Prostate gland (tissue), 2 donors: Measurements from ENCODE around the gene DGCR8.

Experiments used
- POLR2A ChIP-seq: fragments of 450-650 bp; IDR thresholded peaks from one replicate; pipeline ENCODE4 v1.6.1; 2016; ENCODE audit warnings: antibody characterized with exemption, mild to moderate bottlenecking
- TF ChIP-seq, protein P1 (sequence below), 4 experiments: fragments of 200-600 bp in 2 of 4; fragments of 450-650 bp in 2 of 4; sonication (generic) in 2 of 4; IDR thresholded peaks; 1 replicate in 3 of 4; 2 replicates in 1 of 4; pipeline ENCODE4 v1.5.1; 2016 to 2019; ENCODE audit warnings: antibody characterized with exemption in 4 of 4, mild to moderate bottlenecking in 2 of 4, moderate library complexity in 2 of 4

- TF ChIP-seq POLR2A = no peak
- TF ChIP-seq, protein P1, sequence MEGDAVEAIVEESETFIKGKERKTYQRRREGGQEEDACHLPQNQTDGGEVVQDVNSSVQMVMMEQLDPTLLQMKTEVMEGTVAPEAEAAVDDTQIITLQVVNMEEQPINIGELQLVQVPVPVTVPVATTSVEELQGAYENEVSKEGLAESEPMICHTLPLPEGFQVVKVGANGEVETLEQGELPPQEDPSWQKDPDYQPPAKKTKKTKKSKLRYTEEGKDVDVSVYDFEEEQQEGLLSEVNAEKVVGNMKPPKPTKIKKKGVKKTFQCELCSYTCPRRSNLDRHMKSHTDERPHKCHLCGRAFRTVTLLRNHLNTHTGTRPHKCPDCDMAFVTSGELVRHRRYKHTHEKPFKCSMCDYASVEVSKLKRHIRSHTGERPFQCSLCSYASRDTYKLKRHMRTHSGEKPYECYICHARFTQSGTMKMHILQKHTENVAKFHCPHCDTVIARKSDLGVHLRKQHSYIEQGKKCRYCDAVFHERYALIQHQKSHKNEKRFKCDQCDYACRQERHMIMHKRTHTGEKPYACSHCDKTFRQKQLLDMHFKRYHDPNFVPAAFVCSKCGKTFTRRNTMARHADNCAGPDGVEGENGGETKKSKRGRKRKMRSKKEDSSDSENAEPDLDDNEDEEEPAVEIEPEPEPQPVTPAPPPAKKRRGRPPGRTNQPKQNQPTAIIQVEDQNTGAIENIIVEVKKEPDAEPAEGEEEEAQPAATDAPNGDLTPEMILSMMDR (IDR thresholded peaks at IDR 0.05) = no peak
Measured at GRCh38 chr22:20086101-20086599, 6.1 kb downstream of the DGCR8 start.
